CD4-positive, alpha-beta T cell treated with Interleukin-15 for 4 hours (primary cell): ENCODE data around the gene OPRD1.
"Not testable (repeated sequence)": the region's sequence is repeated elsewhere in the genome, so short reads cannot be mapped to it uniquely, and the experiment has no call there.

ENCODE experiments used
- DNase-seq: peaks from one replicate; pipeline ENCODE4 v3.0.0-alpha.2; 2020; ENCODE audit warnings: low spot score

Gene OPRD1

DNA sequence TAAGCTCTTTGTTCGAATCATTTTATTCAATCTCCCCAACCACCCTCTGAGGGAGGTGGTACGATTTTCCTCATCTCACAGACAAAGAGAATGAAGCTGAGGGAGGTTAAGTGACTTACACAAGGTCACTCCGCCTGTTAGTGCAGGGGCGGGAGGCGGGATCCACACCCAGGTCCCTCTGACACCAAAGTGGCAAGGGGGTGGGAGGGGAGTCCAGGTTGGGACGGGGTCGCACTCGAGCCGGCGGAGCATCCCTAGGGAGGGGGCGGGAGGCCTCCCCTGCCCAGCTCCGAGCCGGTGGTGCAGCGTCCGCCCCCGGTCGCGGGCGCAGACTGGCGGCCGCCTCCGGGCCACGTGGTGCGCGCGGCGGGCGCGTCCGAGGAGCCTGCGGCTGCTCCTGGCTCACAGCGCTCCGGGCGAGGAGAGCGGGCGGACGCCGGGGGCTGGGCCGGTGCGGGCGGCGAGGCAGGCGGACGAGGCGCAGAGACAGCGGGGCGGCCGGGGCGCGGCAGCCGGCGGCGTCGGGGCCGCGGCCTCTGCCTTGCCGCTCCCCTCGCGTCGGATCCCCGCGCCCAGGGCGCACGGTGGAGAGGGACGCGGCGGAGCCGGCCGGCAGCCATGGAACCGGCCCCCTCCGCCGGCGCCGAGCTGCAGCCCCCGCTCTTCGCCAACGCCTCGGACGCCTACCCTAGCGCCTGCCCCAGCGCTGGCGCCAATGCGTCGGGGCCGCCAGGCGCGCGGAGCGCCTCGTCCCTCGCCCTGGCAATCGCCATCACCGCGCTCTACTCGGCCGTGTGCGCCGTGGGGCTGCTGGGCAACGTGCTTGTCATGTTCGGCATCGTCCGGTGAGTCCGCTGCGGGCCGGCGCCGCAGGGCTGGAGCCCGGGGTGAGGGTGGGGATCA lies at the start of gene OPRD1:
Gene OPRD1, plus strand, starts transcription at position 405 of the 903 bp plus-strand sequence. Its CDS starts 214 bp downstream, at position 619.
- no peak for DNase-seq

DNA sequence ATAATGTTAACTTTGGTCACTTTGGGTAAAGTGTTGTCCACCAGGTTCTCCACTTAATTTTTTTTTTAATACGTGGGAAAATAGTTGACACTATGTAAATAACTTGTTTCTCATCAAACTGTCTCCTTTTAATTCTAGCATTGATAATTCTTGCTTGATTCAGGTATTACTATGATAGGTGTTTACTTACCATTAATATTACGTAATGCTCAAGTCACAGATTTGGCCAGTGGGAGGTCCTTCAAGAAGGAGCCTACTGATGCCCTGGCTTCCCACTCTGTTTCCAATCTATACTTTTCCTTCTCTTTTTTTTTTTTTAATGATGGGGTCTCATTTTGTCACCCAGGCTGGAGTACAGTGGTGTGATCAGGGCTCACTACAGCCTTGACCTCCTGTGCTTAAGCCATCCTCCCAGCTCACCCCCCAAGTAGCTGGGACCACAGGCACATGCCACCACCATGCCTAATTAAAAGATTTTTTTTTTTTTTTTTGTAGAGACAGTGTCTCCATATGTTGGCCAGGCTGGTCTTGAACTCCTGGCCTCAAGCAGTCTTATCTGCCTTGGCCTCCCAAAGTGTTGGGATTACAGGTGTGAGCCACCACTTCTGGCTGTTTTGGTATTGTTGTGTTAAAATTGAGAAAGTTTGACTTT lies 45.3 kb upstream of the OPRD1 start:
- DNase-seq: no peak

DNA sequence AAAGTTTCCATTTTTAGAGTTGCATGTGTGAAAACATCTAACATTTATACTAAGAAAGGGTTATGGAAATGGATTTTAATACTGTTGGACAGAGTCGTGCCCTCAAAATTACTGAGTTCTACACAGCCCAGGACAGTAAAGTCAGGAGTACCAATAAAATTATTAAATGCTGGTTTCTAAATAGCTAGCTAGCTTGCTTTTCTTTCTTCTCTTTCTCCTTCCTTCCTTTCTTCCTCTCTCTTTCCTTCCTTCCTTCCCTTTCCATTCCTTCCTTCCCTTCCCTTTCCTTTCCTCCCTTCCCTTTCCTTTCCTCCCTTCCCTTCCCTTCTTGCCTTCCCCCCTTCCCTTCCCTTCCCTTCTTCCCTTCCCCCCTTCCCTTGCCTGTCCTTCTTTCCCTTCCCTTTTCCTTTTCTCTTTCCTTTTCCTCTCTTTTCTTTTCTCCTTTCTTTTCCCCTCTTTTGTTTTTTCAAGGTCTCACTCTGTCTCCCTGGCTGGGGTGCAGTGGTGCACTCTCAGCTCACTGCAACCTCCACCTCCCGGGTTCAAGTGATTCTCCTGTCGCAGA lies 41.3 kb upstream of the OPRD1 start:
- DNase-seq: no peak

DNA sequence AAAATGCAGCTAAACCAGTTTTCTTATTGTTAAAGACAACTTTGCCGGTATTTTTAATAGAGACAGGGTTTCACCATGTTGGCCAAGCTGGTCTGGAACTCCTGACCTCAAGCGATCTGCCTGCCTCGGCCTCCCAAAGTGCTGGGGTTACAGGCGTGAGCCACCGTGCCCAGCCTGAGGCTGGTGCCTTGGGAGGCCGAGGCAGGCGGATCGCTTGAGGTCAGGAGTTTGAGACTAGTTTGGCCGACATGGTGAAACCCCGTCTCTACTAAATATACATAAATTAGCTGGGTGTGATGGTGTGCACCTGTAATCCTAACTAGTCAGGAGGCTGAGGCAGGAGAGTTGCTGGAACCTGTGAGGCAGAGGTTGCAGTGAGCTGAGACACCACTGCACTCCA lies 40.0 kb upstream of the OPRD1 start:
- not testable (repeated sequence) for DNase-seq

DNA sequence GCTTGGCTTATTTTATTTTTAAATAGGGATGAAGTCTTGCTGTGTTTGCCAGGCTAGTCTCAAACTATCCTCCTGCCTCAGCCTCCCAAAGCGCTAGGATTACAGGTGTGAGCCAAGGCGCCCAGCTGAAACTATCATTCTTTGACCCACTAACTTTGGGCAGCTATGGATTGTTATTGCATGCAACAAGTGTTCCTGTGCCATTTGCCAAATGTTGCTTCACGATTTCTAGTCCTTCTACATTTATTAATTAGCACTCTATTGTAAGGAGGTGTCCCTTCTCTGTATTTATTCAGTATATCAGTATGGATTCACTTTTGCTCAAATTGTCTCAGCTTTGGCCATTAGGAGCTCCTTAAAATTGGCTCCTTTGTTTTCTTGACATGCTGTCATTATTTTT lies 38.9 kb upstream of the OPRD1 start:
- no peak for DNase-seq

DNA sequence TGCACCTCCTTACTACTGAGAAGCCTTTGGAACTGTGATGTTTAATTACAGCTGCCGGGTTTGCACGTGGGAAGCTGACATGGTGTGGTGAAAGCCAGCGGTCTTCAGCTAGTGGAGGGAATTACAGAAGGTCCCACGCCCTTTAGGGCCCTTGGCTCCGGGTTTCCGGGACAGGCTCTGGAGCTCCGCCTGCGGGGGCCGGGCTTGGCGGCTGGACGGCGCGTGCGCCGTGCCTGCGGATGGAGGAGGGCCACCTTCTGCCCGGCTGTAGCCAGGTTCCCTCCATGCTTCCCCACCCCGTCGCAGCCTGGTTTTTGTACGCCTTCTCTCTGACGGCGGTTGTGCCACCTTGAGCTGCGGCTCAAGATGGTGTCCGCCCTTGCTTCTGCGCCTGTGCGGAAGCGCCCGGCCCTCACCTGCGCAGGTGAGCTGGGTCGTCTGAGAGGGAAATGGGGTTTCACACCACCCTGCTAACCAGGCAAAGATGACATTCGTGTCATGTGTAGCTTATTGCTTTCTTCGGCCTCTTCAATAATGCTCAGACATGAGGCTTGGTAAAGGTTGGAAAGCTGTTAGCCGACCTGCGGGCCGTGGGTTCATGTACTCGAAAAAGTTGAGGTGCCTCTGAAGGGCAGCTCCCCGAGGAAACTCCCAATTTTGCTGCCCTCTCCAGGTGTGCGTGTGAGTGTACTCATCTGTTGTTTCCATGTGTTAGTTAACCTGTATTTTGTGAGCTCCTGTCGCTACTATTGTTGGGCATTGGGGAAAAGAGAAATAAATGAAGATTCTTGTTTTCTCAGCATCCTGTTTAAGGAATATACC lies 36.6 kb upstream of the OPRD1 start:
- peak; percentile 64 for DNase-seq

DNA sequence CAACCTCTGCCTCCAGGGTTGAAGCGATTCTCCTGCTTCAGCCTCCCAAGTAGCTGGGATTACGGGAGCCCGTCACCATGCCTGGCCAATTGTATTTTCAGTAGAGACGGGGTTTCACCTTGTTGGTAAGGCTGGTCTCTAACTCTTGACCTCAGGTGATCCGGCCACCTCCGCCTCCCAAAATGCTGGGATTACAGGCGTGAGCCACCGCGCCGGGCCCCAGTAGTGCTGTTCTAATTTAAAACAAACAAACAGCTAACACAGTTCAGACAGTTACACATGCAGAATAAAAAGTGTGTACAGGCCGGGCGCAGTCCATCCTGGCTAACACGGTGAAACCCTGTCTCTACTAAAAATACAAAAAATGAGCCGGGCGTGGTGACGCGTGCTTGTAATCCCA lies 35.6 kb upstream of the OPRD1 start:
- DNase-seq: no peak

DNA sequence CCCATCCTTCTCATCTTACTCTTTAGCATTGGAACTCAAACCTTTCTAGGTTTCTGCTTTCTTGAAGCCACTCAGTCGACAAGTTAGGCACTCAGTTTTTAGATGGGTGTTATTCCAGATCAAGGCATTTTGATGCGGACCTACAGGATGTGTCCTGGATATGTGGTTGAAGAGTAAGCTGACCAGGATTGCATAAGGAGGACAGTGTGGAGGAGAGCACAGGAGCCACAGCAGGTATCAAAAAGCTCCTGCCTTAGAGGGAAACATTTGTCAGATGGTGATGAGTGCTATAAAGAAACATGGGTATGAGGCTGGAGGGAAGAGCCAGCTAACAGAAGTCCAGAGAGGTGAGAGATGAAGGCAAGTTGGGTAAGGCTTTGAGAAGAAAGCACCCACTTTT lies 33.9 kb upstream of the OPRD1 start:
- DNase-seq: no peak

DNA sequence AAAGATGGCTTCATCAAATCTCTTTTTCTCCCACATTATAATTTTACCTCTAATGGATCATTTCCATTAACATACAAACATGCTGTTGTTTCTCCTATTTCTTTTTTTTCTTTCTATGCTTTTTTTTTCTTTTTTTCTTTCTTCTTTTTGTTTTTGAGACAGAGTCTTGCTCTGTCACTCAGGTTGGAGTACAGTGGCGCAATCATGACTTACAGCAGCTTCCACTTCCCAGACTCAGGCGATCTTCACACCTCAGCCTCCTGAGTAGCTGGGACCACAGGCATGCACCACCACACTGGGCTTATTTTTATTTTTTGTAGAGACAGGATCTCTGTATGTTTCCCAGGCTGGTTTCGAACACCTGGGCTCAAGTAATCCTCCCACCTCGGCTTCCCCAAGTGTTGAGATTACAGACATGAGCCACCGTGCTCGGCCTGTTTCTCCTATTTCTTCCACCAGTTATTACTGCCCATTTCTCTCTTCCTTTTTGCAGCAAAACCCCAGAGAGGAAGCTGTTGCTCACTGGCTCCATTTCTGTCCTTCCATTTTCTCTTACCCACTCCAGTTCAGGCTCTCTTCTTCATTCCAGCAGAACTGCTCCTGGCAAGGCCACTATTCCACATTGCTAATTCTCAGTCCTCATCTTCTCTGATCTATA lies 32.1 kb upstream of the OPRD1 start:
- no peak for DNase-seq

DNA sequence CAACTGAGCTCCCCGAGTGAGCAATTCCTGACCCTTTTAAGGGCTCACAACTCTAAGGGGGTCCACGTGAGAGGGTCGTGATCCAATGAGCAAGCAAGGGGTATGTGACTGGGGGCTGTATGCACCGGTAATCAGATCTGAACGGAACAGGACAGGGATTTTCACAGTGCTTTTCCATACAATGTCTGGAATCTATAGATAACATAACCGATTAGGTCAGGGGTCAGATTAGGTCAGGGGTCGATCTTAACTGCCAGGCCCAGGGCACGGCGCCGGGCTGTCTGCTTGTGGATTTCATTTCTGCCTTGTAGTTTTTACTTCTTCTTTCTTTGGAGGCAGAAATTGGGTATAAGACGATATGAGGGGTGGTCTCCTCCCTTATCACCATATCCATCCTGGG lies 30.7 kb upstream of the OPRD1 start:
- no peak for DNase-seq

DNA sequence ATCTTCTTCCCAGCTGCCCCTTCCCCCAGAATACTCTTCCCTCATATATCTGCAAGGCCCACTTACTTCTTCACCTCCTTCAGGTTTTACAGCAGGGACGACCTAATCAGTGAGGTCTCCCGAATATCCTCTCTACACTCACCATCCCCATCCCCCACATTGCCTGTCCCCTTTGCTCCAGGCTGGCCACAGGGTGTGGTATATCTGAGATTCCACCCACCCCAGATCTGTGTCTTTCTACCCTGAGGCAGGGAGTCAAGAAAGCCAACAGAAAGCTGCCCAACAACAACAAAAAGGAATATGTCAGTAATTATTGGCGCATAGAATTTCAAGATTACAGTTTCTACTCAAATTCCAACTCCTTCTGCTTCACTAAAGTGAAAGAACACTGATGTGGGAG lies 30.0 kb upstream of the OPRD1 start:
- DNase-seq: no peak

DNA sequence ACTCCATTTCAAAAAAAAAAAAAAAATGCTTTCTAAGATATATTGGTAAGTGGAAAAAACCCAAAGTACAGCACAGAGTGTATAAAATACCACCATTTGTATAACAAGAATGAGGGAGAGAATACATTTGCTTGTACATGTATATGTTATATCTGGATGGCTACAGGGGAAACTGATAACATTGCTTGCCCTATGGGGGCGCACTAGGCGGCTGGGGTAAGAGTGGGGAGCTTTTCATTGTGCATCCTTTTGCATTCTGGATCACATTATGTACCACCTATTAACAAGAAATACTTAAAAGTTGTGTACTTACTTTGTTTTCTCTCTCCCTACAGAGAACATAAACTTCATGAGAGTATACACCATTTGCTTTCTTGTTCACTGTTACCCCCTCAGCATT lies 28.6 kb upstream of the OPRD1 start:
- no peak for DNase-seq

DNA sequence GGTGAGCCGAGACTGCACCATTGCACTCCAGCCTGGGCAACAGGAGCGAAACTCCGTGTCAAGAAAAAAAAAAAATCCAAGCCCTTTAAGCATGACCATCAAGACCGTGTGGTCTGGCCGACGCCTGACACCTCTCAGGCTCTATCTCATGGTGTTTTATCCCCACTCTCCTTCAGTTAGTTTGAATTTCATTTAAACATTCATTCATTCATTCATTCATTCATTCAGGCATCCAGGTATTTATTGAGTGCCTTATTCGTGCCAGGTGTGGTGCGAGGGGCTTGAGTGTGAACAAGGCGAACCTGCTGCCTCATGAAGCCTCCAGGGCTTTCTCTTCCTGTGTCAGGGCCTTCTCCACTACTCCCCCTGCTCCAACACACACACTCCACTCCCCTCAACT lies 22.6 kb upstream of the OPRD1 start:
- DNase-seq: no peak

DNA sequence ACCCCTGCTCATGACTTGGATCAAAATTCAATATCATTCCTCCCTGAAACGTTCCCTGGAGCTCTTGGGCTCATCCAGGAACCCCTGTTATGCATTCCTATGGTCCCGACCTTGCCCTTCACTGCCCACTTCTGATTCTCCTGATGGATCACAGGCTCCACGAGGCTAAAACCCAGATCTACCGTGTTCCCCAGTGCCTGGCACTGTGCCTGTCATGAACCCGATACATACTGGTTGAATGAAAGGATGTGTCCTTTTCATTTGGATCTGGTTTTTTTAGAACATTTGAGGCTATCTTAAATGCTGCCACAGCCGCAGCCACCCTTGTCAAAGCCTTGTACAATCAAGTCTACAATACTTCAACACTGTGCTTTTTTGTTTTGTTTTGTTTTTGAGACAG lies 22.2 kb upstream of the OPRD1 start:
- no peak for DNase-seq

DNA sequence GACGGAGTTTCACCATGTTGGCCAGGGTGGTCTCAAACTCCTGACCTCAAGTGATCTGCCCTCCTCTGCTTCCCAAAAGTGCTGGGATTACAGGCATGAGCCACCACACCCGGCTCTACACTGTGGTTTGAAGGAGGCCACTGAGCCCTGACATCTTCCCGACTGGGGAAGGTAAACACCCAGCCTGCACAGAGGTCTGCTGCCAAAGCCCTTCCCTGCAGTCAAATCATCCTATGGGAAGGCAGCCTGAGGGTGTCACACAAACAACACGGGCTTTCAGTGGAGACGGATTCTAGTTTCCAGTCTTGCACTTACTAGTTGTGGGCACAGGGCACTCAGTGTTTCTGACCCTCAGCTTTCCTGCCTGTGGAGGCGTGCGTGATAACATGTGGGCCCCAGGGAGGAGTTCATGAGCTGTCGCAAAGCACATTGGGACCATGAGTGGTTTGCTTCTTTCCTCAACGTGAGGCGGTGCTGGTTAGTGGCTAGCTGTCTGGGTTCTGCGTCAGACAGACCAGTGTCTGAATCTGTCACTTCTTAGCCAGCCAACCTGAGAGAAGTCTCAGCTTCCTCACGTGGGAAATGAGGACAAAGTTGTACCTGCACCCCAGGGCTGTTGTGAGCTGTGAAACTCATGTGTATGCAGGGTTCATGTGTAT lies 21.5 kb upstream of the OPRD1 start:
- DNase-seq: no peak

DNA sequence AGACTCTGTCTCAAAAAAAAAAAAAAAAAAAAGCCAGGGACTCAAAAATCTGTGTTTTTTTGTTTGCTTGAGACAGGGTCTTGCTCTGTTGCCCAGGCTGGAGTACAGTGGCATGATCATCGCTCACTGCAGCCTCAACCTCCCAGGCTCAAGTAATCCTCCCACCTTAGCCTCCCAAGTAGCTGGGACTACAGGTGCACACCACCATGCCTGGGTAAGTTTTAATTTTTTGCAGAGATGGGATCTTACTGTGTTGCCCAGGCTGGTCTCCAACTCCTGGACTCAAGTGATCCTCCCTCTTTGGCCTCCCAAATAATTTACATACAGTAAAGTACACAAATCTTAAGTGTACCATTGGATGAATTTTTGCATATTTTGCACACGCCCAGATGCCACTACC lies 20.0 kb upstream of the OPRD1 start:
- DNase-seq: not testable (repeated sequence)

DNA sequence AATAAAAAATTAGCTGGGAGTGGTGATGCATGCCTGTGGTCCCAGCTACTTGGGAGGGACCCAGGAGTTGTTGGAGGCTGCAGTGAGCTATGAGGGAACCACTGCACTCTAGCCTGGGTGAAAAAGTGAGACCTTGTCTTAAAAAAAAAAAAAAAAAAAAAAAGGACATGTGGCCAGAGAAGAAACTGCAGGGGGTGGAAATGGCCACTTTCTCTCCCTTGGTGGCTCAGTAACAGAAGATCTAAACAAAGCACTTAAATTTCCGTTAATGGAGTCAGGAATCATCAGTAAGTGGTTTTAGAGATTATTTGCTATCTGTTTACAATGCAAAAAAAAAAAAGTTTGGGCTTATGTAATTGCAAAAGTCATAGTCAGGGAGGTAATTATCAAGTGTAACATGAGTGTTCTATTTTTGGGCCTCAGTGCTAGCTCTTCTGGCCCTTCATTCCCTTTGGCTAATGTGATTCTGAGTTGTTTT lies 19.3 kb upstream of the OPRD1 start:
- DNase-seq: no peak

DNA sequence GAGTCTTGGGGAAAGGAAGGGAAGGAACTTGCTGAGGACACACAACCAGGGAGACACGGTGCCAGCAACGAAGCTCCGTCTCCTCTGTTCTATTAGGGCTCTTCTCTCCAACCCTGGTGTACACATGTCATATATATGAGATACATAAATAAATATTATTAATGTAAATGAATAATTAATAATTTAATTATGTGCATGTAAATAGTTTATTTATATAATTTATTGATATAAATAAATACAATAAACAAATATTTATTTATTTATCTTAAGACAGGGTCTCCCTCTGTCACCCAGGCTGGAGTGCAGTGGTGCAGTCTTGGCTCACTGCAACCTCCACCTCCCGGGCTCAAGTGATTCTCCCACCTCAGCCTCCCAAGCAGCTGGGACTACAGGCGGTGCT lies 17.4 kb upstream of the OPRD1 start:
- not testable (repeated sequence) for DNase-seq

DNA sequence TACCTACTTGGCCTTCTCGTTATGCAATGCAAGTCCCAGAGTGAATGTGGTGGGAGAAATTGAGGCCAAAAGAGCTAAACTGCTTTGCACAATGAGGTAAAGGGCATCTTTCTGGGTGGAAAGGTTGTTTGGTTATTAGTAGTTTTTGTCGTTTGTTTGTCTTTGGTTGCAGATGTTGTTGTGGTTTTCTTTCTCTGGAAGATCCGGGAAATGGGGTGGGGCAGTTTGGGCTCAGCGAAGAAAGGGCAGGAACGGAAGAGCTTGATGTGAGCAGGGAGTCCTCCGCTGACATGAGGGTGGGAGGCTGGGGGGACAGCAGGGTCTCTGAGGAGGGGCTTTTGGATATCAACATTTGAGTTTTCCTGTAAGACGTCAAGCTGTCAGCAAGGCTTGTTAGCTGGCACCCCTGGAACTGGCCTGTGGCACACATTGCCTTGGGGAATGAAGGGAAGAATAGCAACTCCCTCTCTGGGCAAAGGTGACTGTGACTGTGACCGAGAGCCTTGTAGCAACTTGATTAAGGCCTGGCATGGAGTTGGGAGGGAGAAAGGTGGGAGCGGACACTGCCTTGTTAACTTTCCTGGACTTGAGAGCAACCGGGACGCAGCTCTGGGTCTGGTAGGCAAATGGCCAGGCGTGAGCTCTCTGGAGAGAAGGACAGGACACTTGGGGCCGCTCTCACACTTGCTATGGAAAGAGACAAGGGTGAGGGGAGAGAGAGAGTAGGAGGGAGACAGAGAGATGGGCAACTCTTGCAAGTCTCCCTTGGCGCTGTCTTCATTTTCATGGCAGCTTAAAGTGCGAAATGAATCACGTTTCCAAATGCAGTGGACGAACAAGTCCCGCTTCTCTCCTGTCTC lies 15.4 kb upstream of the OPRD1 start:
- no peak for DNase-seq

DNA sequence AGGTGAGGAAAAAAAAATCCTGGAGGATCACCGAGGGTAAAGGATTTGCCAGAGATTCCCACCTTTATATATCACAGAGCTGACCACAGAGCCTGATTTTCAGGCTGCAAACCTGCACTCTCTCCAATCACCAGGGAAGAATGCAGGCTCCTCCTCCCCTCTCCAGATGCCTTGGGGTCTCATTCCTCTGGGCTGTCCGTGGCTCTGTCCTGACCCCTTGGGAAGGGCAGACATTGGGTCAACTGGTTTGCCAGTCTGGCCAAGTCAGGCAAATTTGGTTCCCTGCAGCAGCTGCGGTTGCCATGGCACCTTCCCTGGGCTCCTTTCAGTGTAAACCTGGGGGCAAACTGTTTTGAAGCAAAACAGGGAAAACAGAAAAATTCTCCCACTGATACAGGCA lies 11.6 kb upstream of the OPRD1 start:
- no peak for DNase-seq
